HT1080 (cell line): Measurements from ENCODE around the gene OR2W1. TPM values are rescaled to one million over a fixed set of nuclear protein-coding genes. Genes with fewer than 3 reads are reported as not detected.

Source experiments
- DNase-seq: peaks from one replicate; pipeline ENCODE4 v3.0.0-alpha.2; 2015; ENCODE audit warnings: low read depth
- polyA plus RNA-seq, 2 experiments: library from polyadenylated mRNA; depleted of rRNA; stranded (reverse); fragments of >200 nt; gene quantifications; 2 replicates each; pipeline ENCODE4 v1.2.3, GENCODE V29; 2015
- total RNA-seq: library from RNA; depleted of rRNA; stranded (reverse); fragments of >200 nt; shearing (Covaris generic); gene quantifications from 2 replicates; pipeline ENCODE4 v1.2.3, GENCODE V29; 2014; rRNA removed

The OR2W1 gene
- total RNA-seq, result not detected in 2 replicates
- polyA plus RNA-seq (2015; cell fraction: cytosol; rRNA removed), result not detected in 2 replicates
- polyA plus RNA-seq (2015; cell fraction: nucleus; rRNA removed), result not detected in 2 replicates

DNA sequence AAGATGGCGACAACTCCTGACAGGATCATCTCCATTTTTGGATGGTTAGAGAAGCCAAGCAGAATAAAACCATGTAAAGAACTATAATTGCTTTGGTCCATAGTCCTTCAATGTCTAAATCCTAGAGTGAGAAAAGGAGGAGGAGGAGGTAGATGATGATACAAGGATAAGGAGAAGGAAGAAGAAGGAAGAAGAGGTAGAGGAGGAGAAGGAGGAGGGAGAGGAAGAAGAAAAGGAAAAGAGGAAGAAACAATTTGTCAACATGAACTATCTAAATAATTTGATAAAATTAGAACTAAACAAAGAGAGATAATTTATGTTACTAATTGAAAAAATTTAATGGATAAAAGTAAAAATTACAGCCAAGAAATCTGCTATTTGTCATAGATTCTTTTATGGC, at the start of gene OR2W1:
TSS of gene OR2W1 (minus strand) at position 101 of the 400 bp plus-strand sequence. CDS start at position 101, 0 bp downstream.
- DNase-seq, result no peak

DNA sequence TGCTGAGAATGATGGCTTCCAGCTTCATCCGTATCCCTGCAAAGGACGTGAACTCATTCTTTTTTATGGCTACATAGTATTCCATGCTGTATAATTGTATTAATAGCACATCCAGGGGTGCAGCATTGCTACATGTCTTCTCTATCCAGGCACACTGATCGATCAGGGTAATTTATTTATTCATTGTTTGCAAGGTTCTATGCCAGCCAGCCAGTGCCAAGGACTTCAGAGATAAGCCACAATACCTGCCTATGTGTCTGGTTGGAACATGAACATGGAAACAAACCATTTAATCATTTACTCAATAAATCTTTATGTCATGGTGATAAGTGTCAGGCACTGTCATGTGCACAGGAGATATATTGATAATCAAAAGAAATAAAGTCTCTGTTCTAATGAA, 48.0 kb upstream of the OR2W1 start:
- no peak for DNase-seq

- DNase-seq, result no peak
Measured at GRCh38 chr6:29087213-29087612, 42.2 kb upstream of the OR2W1 start, which contains the start of gene OR2B3. Gene OR2B3 (minus strand): TSS chr6:29087313. CDS start chr6:29087248, 65 bp downstream.

- DNase-seq, result no peak
Measured at GRCh38 chr6:29082457-29082856, 37.5 kb upstream of the OR2W1 start.

- no peak for DNase-seq
Measured at GRCh38 chr6:29081312-29081711, 36.3 kb upstream of the OR2W1 start.

GRCh38 chr6:29079203-29079602, 34.2 kb upstream of the OR2W1 start:
- no peak for DNase-seq

DNA sequence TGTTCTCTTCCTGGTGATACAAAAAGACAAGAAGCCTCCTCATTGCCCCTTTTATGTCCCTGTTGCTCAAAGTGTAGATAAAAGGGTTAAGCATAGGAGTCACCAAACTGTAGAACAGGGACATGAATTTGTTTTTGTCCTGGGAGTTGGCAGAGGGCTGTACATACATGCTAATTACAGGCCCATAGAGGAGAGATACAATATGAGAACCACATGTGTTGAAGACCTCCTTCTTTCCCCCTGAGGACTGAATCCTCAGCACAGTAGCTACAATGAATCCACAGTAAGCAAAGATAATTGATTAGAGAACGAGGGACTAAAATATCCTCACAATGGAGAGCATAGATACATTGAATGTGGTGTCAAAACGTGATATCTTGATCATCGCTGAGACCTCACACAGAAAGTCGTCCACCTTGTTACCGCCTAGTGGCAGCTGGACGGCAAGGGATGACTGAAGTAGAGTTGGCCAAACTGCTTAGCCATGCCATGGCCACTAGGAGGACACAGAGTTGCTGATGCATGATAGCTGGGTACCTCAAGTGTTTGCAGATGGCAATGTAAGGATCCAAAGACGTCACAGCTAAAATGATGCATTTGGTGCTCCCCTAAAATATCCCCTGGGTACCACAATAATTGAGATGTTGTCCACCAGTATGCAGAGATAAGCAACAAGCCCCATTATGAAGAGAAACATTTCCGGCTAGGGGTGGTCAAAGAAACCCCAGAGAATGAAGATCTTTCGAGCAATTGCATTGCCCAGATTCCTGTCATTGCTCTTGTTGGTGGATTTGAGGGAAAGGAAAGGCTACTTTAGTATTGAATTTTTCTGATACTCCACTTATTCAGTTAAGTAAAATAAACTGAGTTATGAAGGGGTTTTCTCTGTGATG, 27.1 kb upstream of the OR2W1 start:
- peak; percentile 43 for DNase-seq

DNA sequence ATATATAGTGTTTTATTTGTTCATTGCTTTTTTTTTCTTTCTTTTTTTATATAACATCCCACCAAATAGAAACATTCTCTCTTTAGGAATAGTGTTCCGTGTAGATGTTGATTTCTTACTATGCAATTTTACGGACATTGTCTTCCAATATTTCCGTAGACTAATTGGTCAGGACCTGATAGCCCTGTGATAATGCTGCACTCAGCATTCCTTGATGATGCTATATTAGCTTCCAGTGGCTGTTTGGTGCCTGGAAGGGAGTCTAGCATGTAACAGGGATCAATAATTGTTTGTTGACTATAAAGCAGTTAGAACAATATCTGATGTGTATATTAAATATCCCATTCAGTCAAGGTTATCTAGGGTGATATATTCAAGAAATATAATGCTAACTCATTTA, 6.7 kb upstream of the OR2W1 start:
- no peak for DNase-seq

GRCh38 chr6:29035951-29036350, 9.0 kb downstream of the OR2W1 start:
- no peak for DNase-seq

GRCh38 chr6:29028821-29029220, 16.2 kb downstream of the OR2W1 start:
- DNase-seq, result no peak

GRCh38 chr6:29025927-29026585, 18.9 kb downstream of the OR2W1 start:
- no peak for DNase-seq

DNA sequence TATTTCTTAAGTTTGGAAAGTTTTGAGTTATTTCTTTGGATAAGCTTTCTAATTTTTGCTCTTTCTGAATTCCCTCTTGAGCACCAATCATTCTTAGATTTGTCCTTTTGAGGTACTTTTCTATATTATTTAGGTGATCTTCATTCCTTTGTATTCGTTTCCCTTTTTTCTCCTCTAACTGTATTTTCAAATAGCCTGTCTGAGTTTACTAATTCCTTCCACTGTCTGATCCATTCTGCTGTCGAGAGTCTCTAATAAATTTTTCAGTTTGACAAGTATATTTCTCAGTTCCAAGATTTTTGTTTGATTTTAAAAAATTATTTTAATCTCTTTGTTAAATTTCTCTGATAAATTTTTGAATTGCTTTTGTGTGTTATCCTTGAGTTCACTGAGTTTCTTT, 23.5 kb downstream of the OR2W1 start:
- no peak for DNase-seq

GRCh38 chr6:29019629-29020028, 25.3 kb downstream of the OR2W1 start:
- DNase-seq, result no peak

DNA sequence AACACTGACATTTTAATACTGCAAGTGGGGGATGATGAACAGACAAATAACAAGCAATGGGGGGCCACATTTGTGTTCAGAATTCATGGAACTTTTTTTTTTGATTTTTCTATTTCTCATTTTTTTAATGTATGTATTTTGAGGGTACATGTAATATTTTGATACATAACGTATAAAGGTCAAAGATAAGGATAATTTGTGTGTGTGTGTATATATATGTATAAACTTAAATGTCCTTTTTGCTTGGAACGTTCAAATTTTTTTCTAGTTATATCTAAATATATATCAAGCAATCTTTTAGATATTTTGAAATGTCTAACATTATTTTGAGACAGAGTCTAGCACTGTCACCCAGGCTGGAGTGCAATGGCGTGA, 27.6 kb downstream of the OR2W1 start:
- DNase-seq, result no peak

DNA sequence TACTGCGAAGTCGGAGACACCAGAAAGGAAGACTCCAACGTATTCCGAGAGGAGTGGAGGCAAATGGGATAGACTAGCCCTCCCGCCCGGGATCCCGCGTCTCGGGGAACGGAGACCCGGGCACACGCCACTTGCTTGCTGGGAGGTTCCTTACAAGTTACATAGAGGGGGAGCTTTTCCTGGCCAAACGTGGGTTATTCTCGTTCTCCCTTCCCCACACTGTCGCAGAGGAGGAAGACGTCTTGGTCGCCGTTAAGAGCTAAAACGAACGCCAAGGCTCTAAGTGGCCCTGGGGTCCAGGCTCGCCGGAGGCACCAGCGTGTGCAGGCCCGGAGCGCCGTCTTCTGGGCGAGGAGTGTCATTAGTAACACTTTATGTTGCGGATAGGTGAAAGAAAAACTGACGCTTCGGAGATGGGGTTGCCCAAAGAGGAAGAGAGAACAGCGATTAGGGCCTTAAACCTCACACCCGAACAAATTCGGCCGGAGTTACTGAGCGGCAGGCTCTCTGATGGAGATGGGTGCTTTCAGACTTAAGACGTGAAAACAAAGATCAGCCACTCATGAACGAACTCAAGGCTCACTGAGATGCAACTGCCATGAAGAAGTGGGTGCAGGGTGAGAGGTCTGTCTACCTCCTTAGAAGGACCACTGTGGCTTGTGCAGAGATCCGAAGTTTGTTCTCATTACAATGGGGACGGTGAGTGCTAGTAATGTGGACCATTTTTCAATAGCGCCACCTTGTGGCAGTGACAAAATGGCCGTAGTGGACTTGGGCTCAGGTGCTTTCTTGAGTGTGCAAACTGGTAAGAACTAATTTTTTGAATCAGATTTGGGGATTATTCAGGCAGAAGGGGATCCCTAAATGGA, 28.2 kb downstream of the OR2W1 start:
- peak; percentile 63 for DNase-seq

DNA sequence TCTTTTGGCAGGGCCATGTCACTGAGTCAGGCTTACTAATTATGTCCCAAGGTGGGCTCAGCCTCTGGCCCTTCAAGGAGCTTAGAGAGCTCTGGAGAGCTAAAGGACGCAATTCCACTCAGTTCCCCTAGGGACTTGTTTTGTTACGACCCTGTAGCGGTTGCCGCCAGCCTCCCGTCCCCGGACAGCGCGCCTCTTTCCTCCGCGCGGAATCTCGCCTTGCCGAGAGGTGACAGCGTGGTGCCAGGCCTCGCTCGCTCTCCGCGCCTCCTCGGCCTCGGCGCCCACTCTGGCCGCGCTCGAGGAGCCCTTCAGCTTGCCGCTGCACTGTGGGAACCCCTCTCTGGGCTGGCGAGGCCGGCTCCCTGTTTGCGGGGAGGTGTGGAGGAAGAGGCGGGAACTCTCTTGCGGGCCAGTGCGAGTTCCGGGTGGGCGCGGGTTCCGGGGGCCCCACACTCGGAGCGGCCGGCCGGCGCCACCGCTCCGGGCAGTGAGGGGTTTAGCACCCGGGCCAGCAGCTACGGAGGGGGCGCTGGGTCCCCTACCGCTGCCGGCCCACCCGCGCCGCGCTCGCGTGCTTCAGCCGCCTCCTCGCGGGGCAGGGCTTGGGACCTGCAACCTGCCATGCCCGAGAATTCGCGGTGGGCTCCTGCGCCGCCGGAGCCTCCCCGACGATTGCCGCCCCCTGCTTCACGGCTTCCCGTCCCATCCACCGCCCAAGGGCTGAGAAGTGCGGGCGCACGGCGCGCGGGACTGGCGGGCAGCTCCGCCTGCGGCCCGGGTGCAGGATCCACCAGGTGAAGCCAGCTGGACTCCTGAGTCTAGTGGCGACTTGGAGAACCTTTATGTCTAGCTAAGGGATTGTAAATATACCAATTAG, 30.0 kb downstream of the OR2W1 start:
- no peak for DNase-seq

- no peak for DNase-seq
Measured at GRCh38 chr6:29011276-29011734, 33.7 kb downstream of the OR2W1 start.

DNA sequence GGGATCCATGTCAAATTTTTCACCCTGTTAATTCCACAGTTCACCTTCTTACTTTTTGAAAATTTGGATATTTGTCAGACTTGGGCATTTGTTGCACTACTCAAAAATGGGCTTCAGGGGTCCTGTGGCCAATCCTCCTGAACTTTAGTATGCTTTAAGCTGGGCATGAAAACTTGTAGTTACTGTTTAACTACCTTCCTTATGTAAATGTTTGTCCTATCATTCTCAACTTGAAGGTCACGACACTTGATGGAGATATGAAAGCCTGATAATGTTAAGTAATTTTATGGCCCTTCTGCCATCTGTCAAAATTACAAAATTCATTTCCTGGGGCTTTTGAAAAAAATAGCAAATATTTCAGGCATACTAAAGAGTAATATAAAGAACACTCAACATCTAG, 35.6 kb downstream of the OR2W1 start:
- DNase-seq, result no peak

DNA sequence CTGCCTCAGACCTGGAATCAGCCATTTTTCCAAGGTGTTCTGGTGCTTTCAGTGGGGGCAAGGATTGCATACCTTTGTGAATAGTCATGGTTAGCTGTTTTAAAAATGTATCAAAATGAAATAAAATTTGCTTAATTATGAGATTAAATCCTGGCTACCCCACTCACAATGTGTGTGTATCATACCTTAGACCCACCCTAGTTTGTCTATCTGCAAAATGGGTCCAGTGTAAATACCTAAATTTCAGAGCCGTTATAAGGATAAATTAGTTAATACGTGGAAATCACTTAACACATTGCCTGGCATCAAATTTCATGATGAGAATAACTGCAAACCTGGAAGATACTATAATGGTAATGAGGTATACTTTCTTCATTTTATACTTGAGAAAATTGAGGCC, 36.9 kb downstream of the OR2W1 start:
- DNase-seq, result no peak

DNA sequence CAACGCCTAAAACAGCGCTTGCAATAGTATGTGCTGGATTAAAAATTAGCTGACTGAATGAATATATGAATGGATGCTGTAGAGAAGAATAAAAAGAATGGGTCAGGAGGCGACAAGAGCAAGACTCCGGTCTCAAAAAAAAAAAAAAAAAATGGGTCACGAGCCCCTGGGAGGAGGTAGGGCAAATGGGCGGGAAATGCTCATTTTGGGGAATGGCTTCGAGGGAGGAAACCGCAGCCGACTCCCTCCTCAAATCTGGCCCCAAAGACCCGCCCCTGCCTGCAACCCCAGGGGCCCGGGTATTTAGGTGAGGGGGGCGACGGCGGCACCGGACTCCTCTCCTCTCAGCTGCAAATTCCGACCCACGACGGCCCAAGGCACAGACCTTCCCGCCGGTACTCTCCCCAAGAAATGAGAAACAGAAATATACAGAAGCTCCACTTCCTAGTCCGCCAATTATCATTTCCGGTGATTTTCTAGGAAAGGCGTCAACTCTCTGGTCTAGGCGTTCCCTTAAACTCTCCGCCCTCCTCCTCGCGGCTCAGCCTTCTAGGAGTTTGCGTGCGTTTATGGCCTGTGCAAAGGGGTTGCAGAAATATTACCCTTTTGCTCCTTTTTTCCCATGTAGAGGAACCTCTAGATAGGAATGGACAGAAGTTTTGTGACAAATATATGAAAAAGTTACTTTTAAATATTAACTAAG, 39.6 kb downstream of the OR2W1 start, which contains the start of gene ZNF311:
TSS of gene ZNF311 (minus strand) at position 133 of the 703 bp plus-strand sequence. CDS start 1,361 bp downstream, outside the sequence.
- peak; percentile 60 for DNase-seq
